GM19328 (cell line): Measurements from ENCODE around the gene TBCCD1.
"Not testable (repeated sequence)": the region's sequence is repeated elsewhere in the genome, so short reads cannot be mapped to it uniquely, and the experiment has no call there.

Experiments
- ATAC-seq: cut with Tn5 transposase; IDR thresholded peaks from one replicate; pipeline ENCODE4 v1.9.1; 2021; ENCODE audit warnings: mild to moderate bottlenecking, moderate library complexity; ENCODE audit not compliant: unreplicated experiment

The TBCCD1 gene

GRCh38 chr3:186520957-186521842 lies 45.9 kb downstream of the TBCCD1 start:
- peak; percentile 50 for ATAC-seq

GRCh38 chr3:186520431-186520830 lies 46.7 kb downstream of the TBCCD1 start:
- no peak for ATAC-seq

DNA sequence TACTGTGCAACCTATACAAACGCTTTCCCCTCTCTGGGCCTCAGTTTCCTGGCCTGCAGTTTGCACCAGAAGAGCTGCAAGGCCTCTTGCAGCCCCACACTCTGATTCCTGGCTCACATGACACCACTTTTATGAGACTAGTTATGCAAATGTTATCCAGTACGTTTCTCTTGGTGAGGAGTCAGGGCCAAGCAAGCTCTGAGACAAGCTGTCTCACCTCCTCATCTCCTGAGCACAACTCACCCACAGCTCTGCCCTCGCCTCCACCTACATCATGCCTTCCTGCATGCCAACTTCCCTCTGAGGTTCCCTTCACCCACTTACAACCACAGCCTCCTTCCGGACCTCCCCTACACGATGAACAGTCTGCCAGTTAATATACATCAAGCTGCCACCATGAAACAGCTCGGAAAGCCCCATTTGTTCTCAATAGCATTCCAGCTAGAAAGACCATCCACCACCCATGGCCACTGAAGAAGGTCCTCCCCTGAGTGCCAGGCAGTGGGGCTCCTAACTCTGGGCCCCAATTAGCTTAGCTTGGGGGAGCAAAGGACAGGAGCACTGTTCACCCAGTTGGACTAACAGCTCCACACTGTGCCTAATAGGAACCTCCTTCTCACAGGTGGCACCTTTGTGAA lies 48.0 kb downstream of the TBCCD1 start:
- no peak for ATAC-seq

DNA sequence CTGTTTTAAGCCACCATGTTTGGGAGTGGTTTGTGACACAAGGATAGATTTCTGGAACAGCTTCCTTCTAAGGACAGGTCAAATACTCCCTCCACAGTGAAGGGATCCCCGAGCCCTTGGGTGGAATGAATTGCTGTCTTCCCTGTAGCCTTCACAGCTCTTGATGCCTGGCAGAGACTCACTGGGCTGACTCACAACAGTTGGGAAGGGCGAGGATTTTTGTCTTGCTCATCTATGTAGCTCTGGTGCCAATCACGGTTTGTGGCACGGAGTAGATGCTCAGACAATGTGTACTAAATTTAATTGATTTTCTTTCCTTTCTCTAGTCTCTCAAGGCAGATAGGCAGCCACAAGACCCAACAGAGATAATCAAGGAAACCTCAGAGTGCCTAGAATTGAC lies 49.9 kb downstream of the TBCCD1 start:
- ATAC-seq = no peak

GRCh38 chr3:186516646-186517045 lies 50.5 kb downstream of the TBCCD1 start:
- ATAC-seq = no peak

- no peak for ATAC-seq
Measured at GRCh38 chr3:186515125-186515524, 52.0 kb downstream of the TBCCD1 start.

GRCh38 chr3:186514296-186515002 lies 52.7 kb downstream of the TBCCD1 start:
- no peak for ATAC-seq

DNA sequence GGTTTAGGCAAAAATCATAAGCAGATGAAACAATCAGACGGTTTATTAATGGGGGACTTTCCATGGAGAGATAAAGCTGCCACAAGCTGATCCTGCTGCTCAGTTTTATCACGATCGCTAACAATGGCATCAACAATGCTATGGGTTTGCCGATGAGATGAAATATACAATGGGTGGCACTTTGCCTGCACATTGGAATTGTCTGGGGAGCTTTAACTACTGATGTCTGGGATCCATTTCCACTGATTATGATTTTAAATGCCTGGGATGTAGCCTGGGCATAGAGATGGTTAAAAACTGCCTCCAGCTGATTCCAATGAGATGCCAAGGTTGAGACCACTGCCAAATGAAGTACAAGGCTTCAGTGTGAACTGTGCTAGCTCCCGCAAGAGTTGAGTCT lies 53.8 kb downstream of the TBCCD1 start:
- ATAC-seq = no peak

- ATAC-seq = no peak
Measured at GRCh38 chr3:186512570-186513302, 54.4 kb downstream of the TBCCD1 start.

DNA sequence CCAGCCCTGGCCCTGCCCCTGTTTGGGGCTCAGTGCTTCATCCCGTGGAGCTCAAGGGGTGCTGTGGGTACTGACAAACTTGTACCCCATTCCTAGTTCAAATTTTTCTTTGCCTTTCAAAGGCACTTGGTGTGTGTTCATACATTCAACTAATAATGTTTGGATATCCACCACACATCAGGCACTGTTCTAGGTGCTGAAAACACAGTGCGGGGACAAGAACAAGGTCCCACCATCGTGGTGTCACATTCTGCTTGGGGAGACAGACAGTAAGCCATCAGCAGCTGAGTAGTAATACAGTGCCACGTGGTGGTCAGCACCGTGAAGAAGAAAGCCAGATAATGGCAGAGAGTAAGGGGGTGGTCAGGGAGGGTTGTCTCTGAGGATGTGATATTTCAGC lies 55.4 kb downstream of the TBCCD1 start:
- ATAC-seq = no peak

DNA sequence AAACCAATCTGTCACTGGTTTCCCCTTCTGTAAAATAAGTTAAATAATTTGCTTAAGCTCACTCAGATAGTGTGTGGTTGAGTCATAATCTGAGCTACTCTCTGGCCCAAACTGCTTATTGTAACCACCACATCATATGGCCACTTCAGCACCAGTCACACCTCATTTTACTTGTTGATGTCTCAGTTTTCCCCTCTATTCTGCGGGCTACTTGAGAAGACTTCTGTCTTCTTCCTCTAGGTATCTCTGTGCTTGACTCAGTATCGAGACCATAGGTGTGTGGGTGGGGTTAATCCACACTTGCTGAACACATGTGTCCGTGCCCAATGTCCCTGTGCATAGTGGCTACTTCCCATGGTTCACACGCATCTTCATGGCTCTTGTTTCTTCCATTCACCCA lies 55.9 kb downstream of the TBCCD1 start:
- no peak for ATAC-seq

DNA sequence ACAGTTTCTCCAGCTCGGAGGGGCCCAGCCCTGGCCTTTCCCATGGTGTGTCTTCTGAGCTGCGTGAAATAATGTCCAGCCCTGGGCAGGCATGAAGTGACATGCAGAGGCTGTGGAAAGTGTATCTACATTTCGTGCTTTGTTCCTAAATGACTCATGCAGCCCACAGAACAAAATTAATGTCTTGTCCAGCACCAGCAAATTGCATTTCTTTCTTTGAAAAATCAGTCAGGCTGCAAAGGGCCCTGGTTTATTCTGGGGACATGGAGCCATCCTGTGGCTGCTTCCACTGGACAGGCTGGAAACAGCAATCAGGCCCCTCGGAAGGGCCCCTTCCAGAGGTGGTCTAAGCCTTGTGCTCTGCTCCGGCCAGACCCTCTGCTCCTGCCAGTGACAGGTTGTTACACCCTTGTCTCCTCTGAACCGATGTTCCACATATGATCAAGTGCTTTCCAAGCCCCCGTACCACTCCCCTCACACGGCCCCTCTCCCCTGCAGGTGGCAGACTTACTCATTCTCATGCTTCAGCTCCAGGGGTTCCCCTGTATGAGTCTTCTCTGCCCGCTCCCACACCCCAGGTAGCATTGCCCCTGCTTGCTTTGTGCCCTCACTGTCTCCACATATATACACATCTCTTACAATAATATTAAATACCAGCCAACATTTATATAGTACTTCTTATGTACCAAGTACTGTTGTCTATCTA lies 56.6 kb downstream of the TBCCD1 start:
- no peak for ATAC-seq

GRCh38 chr3:186509423-186509822 lies 57.7 kb downstream of the TBCCD1 start:
- ATAC-seq = no peak

DNA sequence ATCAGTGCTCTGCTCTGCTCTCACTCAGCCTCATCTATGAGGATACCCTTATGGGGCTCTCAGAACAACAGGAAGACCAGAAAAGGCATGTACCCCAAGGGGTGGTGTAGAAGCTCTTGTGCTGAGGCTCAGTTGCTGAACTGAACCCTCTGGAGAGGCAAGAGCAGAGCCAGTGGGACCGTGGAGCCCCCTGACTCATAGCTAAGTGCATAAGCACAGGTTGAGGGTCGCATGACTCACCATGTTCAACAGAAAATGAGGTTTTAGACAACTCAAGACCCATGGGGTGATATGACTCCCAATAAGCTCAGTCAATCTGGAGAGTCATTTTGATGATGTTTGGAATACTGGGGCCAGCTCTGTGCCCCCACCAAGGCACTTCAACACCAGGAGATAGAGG lies 60.3 kb downstream of the TBCCD1 start:
- no peak for ATAC-seq

DNA sequence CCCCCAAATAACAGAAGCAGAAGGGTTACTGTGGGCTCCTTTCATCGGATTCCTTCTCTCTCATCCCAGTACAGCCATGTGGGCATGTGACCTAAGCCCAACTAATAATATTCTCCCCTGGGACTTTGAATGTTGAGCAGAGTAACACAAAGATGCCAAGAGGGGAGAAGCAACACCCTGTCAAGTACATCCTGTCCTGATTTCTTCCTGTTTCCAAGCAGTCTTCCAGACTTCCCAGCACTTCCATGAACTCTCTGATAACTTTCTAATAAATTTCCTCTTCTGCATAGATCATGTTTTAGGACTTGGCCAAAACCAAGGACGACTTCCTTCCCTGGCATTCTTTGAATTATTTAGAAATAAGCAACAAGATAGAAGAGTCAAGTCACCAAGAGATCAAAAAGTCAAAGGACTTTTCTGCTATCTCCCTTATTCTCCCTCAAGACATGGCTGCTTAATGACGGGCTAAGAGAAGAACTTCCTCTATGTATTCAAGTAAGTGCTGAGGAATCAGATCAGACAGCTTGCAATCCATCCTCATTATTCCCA lies 60.9 kb downstream of the TBCCD1 start:
- no peak for ATAC-seq

DNA sequence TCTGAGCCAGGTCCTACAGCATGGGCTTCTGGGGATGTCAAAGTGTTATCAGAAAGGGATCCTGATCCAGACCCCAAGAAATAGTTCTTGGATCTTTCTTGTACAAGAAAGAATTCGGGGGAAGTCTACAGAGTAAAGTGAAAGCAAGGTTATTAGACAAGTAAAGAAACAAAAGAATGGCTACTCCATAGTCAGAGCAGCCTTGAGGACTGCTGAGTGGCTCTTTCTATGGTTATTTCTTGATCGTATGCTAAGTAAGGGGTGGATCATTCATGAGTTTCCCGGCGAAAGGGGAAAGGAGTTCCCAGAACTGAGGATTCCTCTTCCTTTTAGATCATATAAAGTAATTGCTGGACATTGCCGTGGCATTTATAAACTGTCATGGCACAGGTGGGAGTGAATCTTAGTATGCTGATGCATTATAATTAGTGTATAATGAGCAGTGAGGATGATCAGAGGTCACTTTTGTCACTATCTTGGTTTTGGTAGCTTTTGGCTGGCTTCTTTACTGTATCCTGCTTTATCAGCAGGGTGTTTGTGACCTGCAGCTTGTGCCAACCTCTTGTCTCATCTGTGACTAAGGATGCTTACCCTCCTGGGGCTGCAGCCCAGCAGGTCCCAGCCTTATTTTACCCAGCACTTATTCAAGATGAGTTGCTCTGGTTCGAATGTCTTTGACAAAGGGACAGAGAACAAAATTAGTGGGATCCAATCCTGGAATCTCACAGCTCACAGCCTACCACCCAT lies 64.0 kb downstream of the TBCCD1 start:
- ATAC-seq = no peak

DNA sequence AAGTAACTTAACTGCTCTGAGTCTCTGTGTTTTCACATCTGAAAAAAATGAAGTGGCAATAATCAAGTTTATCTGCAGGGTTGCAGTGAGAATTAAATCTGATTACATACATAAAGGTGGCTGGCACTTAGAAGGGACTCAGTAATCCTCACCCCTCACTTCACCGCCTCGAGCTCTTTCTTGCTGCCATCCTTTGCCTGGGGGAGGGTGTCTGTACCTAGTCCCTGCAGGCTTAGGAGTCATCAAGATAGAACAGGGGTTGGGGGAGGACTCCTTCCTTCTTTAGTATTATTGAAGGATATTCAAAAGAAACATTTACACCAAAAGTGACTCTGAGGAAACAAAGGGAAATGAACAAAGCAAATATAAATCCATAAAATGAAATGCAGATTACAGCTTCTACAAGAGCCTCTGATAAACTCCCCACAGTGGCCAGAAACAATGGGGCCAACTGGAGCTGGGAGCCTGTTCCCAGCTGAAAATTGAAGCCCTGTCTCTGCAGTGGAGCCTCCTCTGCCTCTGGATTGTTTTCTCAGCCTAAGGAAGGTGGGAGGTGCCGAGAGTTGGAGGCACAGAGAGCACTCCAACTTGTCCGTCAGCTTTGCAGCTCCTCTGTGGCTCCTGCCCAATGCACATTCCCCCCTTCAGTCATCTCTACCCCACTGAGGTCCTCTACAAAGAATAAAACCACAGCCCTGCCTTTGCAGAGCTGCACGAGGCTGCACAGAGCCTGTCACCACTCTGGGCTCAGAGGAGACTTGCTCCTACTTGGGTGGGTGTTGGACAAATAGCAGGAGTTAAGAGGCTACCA lies 64.8 kb downstream of the TBCCD1 start:
- ATAC-seq = no peak

GRCh38 chr3:186499949-186500348 lies 67.2 kb downstream of the TBCCD1 start:
- ATAC-seq = not testable (repeated sequence)

DNA sequence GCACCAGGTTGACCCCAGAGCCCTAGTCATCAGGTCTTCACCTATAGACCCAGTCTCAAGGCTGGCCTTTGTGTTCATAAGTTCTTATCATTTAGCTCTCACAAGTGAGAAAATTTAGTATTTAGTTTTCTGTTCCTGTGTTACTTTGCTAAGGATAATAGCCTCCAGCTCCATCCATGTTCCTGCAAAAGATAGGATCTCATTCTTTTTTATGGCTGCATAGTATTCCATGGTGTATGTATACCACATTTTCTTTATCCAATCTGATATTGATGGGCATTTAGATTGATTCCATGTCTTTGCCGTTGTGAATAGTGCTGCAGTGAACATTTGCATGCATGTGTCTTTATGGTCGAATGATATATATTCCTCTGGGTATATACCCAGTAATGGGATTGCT lies 69.1 kb downstream of the TBCCD1 start:
- ATAC-seq = not testable (repeated sequence)
